Activated naive CD4-positive, alpha-beta T cell treated with anti-CD3 and anti-CD28 coated beads, Interleukin-2, amount 50 U/mL, for 24 hours (primary cell): ENCODE data around the gene EMILIN3.

Experiments used
- H3K27ac Mint-ChIP-seq: one replicate; pipeline ENCODE4 v1.8.0; 2021; ENCODE audit warnings: mild to moderate bottlenecking, mixed read lengths
- H3K27me3 Mint-ChIP-seq: one replicate; pipeline ENCODE4 v1.8.0; 2021; ENCODE audit warnings: mixed read lengths
- H3K36me3 Mint-ChIP-seq: one replicate; pipeline ENCODE4 v1.8.0; 2021; ENCODE audit warnings: mixed read lengths
- H3K4me1 Mint-ChIP-seq: one replicate; pipeline ENCODE4 v1.8.0; 2021; ENCODE audit warnings: mixed read lengths
- H3K4me3 Mint-ChIP-seq: one replicate; pipeline ENCODE4 v1.8.0; 2021; ENCODE audit warnings: mild to moderate bottlenecking, mixed read lengths
- H3K9me3 Mint-ChIP-seq: one replicate; pipeline ENCODE4 v1.8.0; 2021; ENCODE audit warnings: mixed read lengths

Gene EMILIN3

DNA sequence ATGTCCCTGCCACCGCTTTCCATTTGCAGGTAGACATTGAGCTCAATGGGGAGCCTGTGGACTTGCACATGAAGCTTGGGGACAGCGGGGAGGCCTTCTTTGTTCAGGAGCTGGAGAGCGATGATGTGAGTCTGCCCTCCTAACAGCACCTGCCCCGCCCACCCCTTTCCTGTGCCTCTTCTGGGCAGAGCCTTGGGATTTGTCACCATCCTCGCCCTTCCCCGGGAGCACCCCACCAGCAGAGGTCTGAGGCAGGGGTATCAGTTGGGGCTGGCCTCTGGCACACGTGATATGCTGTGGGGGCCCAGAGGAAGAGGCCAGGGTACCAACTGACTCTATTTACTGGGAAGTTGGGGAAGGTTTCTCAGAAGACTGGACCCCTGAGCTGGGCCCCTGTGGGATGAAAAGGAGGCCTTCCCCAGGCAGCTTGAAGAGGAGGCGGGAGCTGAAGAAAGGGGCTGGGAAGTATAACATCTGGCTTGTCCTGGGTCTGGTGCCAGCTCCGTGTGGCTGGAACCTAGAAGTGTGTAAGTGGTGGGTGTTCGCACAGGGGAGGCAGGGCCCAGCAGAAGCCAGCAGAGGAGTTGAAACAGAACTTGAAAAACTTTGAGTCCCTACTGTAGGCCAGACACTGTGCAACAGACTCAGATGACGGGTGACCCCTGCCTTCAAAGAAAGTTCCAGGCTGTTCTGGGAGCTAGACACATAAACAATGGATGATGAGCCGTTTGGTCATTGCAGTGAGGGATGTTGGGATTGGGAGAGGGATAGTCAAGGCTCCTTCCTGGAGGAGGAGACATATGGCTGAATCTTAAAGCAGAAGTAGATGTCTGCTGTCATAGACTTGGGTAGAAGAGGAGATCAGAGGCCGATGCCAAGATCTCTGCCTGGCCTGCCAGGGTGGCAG lies 18.8 kb downstream of the EMILIN3 start:
- H3K4me3 Mint-ChIP-seq = no peak overlapping the region
- H3K9me3 Mint-ChIP-seq = no peaks in the 10 kb centered on the region
- H3K27ac Mint-ChIP-seq = no peak overlapping the region
- no peaks in the 10 kb centered on the region for H3K27me3 Mint-ChIP-seq
- no peaks in the 10 kb centered on the region for H3K4me1 Mint-ChIP-seq
- no peaks in the 10 kb centered on the region for H3K36me3 Mint-ChIP-seq

DNA sequence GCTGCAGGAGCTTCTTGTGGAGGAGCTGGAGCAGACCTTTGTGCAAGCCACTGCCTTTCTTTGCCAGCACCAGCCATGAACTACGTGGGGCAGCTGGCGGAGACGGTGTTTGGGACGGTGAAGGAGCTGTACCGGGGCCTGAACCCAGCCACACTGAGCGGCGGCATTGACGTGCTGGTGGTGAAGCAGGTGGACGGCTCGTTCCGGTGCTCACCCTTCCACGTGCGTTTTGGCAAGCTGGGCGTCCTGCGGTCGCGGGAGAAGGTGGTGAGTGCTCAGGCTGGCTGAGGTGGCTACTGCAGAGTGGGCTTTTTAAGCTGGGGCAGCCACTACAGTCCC lies 20.9 kb downstream of the EMILIN3 start:
- Mint-ChIP-seq H3K4me3 (no peak overlapping the region), H3K36me3 (no peaks in the 10 kb centered on the region), H3K27ac (no peak overlapping the region), H3K9me3 (no peaks in the 10 kb centered on the region), H3K27me3 (no peaks in the 10 kb centered on the region), H3K4me1 (no peaks in the 10 kb centered on the region)

- Mint-ChIP-seq H3K27ac (no peak overlapping the region), H3K36me3 (no peaks in the 10 kb centered on the region), H3K4me3 (no peak overlapping the region), H3K27me3 (no peaks in the 10 kb centered on the region), H3K9me3 (no peaks in the 10 kb centered on the region), H3K4me1 (peaks cover 3% of the 10 kb centered on the region)
These were observed 21.5 kb downstream of the EMILIN3 start for GRCh38 chr20:41344938-41345728.

DNA sequence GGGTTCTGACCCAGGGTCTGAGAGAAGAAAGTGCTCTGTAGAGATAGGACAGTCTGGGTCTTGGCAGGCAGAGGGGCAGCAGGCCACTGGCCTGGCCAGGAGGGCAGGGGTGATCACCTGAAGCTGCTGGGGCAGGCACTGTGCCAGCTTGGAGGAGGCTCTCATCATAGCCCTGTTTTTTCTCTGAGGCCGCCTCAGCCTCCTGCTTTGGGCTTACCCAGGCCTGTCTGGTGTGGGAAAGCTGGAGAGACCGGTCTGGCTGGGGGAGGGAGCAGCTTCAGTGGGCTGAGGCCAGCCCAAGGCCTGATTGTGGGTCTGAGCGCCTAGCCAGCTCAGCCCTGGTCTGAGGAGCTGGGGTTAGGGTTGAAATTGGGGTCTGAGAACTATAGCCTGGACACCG lies 22.1 kb downstream of the EMILIN3 start:
- peaks cover 8% of the 10 kb centered on the region for H3K4me1 Mint-ChIP-seq
- H3K9me3 Mint-ChIP-seq = no peaks in the 10 kb centered on the region
- no peaks in the 10 kb centered on the region for H3K36me3 Mint-ChIP-seq
- H3K27me3 Mint-ChIP-seq = no peaks in the 10 kb centered on the region
- H3K27ac Mint-ChIP-seq = no peak overlapping the region
- H3K4me3 Mint-ChIP-seq = no peak overlapping the region

- Mint-ChIP-seq H3K4me3 (no peak overlapping the region), H3K27me3 (no peaks in the 10 kb centered on the region), H3K27ac (peak overlapping the region; percentile 76), H3K36me3 (no peaks in the 10 kb centered on the region), H3K4me1 (peaks cover 8% of the 10 kb centered on the region), H3K9me3 (no peaks in the 10 kb centered on the region)
These were observed 23.8 kb downstream of the EMILIN3 start for GRCh38 chr20:41342474-41343464.

DNA sequence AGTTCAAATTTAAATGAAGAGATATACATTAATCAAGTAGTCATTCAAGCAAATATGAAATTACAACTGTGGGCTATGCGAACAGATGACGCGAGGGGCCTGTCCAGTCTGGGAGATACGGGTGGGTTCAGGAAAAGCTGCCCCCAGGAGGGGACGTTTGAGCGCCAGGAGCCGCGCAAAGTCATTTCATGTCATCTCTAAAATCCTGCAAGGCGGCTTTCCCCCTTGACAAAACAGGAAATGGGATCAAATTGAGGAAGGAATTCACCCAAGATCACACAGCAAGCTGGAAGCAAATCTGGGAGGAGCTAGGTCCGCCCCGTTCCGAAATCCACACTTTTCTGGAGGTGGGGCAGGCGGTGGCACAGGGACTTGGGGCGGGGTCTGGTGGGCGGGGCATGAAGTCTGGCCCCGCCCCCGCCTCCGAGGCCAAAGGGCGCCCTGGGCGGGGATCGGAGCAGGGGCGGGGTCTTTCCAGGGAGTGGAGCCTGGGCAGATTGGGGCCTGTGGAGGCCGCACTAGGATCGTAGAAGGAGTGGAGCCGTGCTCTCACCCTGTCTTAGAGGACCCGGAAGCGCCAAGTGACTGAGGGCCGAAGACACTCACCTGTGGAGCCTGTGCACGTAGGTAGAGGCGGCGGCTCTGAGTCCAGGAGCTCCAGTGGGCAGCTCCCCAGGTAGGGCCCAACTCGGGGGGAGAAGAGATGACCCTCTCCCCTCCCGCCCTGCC lies 26.1 kb downstream of the EMILIN3 start, which contains the start of gene LPIN3:
Gene LPIN3, plus strand, starts transcription at position 495 of the 729 bp plus-strand sequence. CDS start 4,983 bp downstream, outside the sequence.
- Mint-ChIP-seq H3K27me3 (no peaks in the 10 kb centered on the region), H3K36me3 (no peaks in the 10 kb centered on the region), H3K4me1 (peaks cover 8% of the 10 kb centered on the region), H3K9me3 (no peaks in the 10 kb centered on the region), H3K4me3 (peak within 1 kb of the TSS; percentile 80), H3K27ac (no peak within 1 kb of the TSS)

GRCh38 chr20:41339957-41340326 lies 26.7 kb downstream of the EMILIN3 start:
- no peak overlapping the region for H3K27ac Mint-ChIP-seq
- no peaks in the 10 kb centered on the region for H3K9me3 Mint-ChIP-seq
- peaks cover 8% of the 10 kb centered on the region for H3K4me1 Mint-ChIP-seq
- H3K36me3 Mint-ChIP-seq = no peaks in the 10 kb centered on the region
- peak overlapping the region; percentile 80 for H3K4me3 Mint-ChIP-seq
- no peaks in the 10 kb centered on the region for H3K27me3 Mint-ChIP-seq

- Mint-ChIP-seq H3K36me3 (no peaks in the 10 kb centered on the region), H3K9me3 (no peaks in the 10 kb centered on the region), H3K27me3 (no peaks in the 10 kb centered on the region), H3K4me3 (no peak overlapping the region), H3K4me1 (peaks cover 8% of the 10 kb centered on the region), H3K27ac (no peak overlapping the region)
These were observed 29.7 kb downstream of the EMILIN3 start for GRCh38 chr20:41336711-41337492.

GRCh38 chr20:41335591-41335990 lies 31.0 kb downstream of the EMILIN3 start:
- no peak overlapping the region for H3K27ac Mint-ChIP-seq
- no peaks in the 10 kb centered on the region for H3K36me3 Mint-ChIP-seq
- no peak overlapping the region for H3K4me3 Mint-ChIP-seq
- H3K27me3 Mint-ChIP-seq = no peaks in the 10 kb centered on the region
- peaks cover 8% of the 10 kb centered on the region for H3K4me1 Mint-ChIP-seq
- H3K9me3 Mint-ChIP-seq = no peaks in the 10 kb centered on the region

DNA sequence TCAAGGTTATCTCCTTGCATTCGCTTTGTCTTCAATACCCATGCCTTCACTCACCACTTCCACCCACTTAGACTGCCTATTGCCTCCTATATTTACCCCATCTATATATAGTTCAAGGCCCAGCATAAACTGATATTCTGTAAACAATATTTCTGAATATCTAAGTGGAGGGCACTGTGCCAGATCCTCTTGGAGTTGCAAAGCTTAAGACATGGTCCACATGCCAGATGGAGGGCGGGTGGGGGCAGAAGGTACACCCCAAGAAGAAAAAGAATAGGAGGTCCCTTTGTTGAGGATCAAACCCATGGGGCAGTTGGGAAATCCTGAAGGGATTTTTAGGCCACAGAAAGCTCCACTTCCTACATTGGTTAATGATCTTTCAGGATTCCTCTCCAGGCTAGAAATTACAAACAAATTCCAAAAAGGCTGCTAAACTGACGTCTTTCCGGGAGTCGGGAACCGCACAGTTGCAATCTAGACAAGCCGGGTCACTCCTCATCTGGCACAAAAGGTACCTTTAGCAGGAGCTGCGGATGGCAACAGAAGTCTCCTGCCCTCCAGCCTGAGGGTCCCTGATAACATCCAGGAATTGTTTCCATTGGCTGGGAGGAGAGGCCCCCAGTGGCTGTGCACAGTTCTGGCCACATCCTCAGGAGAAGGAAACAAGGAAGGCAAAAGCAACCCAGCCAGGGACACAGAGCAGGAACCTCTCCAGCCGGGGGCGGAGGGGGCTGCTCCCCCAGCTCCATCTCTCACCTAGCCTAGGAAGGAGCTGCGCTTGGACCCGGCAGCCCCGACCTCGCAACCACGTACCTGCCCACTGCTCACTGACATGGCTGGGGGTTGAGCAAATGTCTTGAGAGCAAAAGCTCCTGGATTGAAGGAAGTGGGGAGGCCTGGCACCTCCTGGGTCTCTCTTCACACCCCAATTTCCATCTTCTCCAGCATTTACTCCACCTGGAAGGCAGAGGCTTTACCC lies 31.9 kb downstream of the EMILIN3 start:
- no peaks in the 10 kb centered on the region for H3K9me3 Mint-ChIP-seq
- no peaks in the 10 kb centered on the region for H3K27me3 Mint-ChIP-seq
- H3K27ac Mint-ChIP-seq = no peak overlapping the region
- no peak overlapping the region for H3K4me3 Mint-ChIP-seq
- peaks cover 7% of the 10 kb centered on the region for H3K4me1 Mint-ChIP-seq
- H3K36me3 Mint-ChIP-seq = no peaks in the 10 kb centered on the region

- H3K4me1 Mint-ChIP-seq = peaks cover 14% of the 10 kb centered on the region
- no peaks in the 10 kb centered on the region for H3K36me3 Mint-ChIP-seq
- no peak overlapping the region for H3K4me3 Mint-ChIP-seq
- no peaks in the 10 kb centered on the region for H3K27me3 Mint-ChIP-seq
- no peaks in the 10 kb centered on the region for H3K9me3 Mint-ChIP-seq
- no peak overlapping the region for H3K27ac Mint-ChIP-seq
These were observed 32.6 kb downstream of the EMILIN3 start for GRCh38 chr20:41334036-41334435.

- H3K4me1 Mint-ChIP-seq = peaks cover 18% of the 10 kb centered on the region
- H3K27me3 Mint-ChIP-seq = no peaks in the 10 kb centered on the region
- H3K9me3 Mint-ChIP-seq = no peaks in the 10 kb centered on the region
- H3K4me3 Mint-ChIP-seq = no peak overlapping the region
- H3K36me3 Mint-ChIP-seq = no peaks in the 10 kb centered on the region
- H3K27ac Mint-ChIP-seq = no peak overlapping the region
These were observed 34.9 kb downstream of the EMILIN3 start for GRCh38 chr20:41331731-41332130.

DNA sequence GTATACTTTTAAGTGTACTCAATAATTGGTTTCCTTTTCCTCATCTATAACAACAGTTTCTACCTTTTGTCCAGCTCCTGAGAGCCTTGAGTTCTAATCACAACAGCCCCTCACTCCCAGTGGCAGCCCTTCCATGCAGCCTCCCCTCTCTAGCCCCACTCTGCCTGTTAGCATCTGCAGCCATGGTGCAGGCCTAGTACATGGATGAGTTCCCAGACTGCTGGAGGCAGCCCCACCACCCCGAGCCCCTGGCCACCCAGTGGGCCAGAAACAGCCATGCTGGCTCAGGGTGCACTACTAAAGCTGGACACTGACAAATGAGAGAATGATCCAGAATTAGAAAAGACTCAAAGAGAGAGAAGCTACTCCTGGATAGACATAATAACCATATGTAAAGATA lies 35.7 kb downstream of the EMILIN3 start:
- no peak overlapping the region for H3K27ac Mint-ChIP-seq
- H3K9me3 Mint-ChIP-seq = no peaks in the 10 kb centered on the region
- H3K27me3 Mint-ChIP-seq = no peaks in the 10 kb centered on the region
- H3K4me3 Mint-ChIP-seq = no peak overlapping the region
- no peaks in the 10 kb centered on the region for H3K36me3 Mint-ChIP-seq
- peaks cover 18% of the 10 kb centered on the region for H3K4me1 Mint-ChIP-seq
